AG04450 (cell line): Measurements from ENCODE around the gene TRIM42. TPM values are rescaled to one million over a fixed set of nuclear protein-coding genes. Genes with fewer than 3 reads are reported as not detected.

ENCODE experiments used
- CTCF ChIA-PET: fragments of 300-600, 350-600 bp; formaldehyde crosslinking; extraction: SDS; loops from one replicate; lab custom pipeline; 2022; ENCODE audit warnings: antibody characterized with exemption, inconsistent platforms; lab: Charles Lee
- POLR2A ChIA-PET: fragments of 350-600 bp; formaldehyde crosslinking; extraction: SDS; loops from one replicate; lab custom pipeline; 2021; ENCODE audit warnings: antibody characterized with exemption, inconsistent platforms; lab: Yijun Ruan, JAX
- DNase-seq: peaks from one replicate; pipeline ENCODE4 v3.0.0-alpha.2; 2011; ENCODE audit warnings: low read depth, low spot score
- H3K27ac ChIP-seq: one replicate; pipeline ENCODE4 v1.5.1; 2012; ENCODE audit warnings: low read depth, low read length, control low read depth
- H3K27me3 ChIP-seq: one replicate; pipeline ENCODE4 v1.6.0; 2012; ENCODE audit warnings: low read length; ENCODE audit not compliant: control insufficient read depth, insufficient read depth
- H3K4me3 ChIP-seq: 2 replicates; pipeline ENCODE4 v1.5.1; 2011; ENCODE audit warnings: mild to moderate bottlenecking, low read depth, low read length, control low read depth
- H3K9me3 ChIP-seq: 2 replicates; pipeline ENCODE4 v1.5.1; 2012; ENCODE audit warnings: low read length; ENCODE audit not compliant: control insufficient read depth, insufficient read depth
- CTCF ChIP-seq: IDR thresholded peaks from 2 replicates; pipeline ENCODE4 v1.5.1; 2011; ENCODE audit warnings: low read depth, low read length, control low read depth, inconsistent platforms
- polyA plus RNA-seq: library from polyadenylated mRNA; depleted of rRNA; stranded (reverse); fragments of >200 nt; gene quantifications from 2 replicates; pipeline ENCODE4 v1.2.3, GENCODE V29; 2011

Gene TRIM42
- polyA plus RNA-seq, 1 experiment: not detected

GRCh38 chr3:140682586-140682985 lies 4.7 kb downstream of the TRIM42 start:
- TF ChIP-seq CTCF: no peak
- DNase-seq: no peak
- no peak overlapping the region for H3K27ac ChIP-seq
- CTCF ChIA-PET: no interaction called here
- H3K9me3 ChIP-seq: peaks cover 11% of the 10 kb centered on the region
- POLR2A ChIA-PET: no interaction called here
- H3K4me3 ChIP-seq: no peak overlapping the region
- no peaks in the 10 kb centered on the region for H3K27me3 ChIP-seq

DNA sequence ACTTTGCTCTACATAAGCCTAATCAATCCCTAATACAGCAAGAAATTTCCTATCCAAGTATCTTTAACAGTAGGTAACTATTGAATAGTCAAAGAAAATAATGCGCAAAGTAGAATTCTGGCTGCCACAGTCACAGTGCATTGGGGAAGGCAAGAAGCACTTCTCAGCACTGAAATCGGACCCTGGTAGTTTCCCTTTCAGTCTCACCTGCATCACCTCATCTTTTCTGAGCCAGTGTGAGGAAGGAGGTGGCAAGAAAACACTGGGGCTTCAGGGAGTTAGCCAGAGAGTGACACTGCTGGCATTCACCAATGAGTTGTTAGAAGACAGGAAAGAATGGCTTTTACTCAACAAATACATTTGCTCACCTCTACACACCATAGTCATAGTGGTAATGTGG lies 8.3 kb downstream of the TRIM42 start:
- Histone ChIP-seq H3K27me3 (no peaks in the 10 kb centered on the region), H3K9me3 (peaks cover 9% of the 10 kb centered on the region), H3K4me3 (no peak overlapping the region), H3K27ac (no peak overlapping the region)
- POLR2A ChIA-PET: no interaction called here
- DNase-seq: no peak
- CTCF ChIA-PET: no interaction called here
- no peak for TF ChIP-seq CTCF

DNA sequence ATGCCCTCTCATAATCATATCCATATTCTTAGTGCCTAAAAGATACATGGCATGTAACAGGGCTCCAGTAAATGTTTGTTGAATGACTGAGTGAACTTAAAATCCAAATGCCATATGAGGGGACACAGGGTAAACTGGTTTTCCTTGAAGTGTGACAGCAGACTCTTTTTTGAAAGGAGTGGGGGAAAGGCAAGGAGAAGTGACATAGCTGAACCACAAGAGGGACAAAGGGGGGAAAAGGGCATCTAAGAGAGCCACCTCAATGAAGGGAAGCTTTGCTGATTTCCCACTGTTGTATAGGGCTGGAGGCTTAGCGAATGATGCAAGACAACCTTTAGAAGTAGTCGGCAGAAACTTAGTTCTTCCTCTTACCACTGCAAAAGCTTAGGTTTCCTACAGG lies 9.1 kb downstream of the TRIM42 start:
- Histone ChIP-seq H3K27ac (no peak overlapping the region), H3K9me3 (peaks cover 9% of the 10 kb centered on the region), H3K27me3 (no peaks in the 10 kb centered on the region), H3K4me3 (no peak overlapping the region)
- CTCF ChIA-PET: no interaction called here
- TF ChIP-seq CTCF: no peak
- POLR2A ChIA-PET: no interaction called here
- no peak for DNase-seq

GRCh38 chr3:140695361-140696061 lies 17.6 kb downstream of the TRIM42 start:
- Histone ChIP-seq H3K27ac (no peak overlapping the region), H3K27me3 (no peaks in the 10 kb centered on the region), H3K9me3 (no peaks in the 10 kb centered on the region), H3K4me3 (no peak overlapping the region)
- POLR2A ChIA-PET: no interaction called here
- no peak for DNase-seq
- CTCF ChIA-PET: no interaction called here
- no peak for TF ChIP-seq CTCF

GRCh38 chr3:140699516-140700231 lies 21.8 kb downstream of the TRIM42 start:
- no peaks in the 10 kb centered on the region for H3K9me3 ChIP-seq
- ChIA-PET CTCF (no interaction called here), POLR2A (no interaction called here)
- DNase-seq: no peak
- H3K27ac ChIP-seq: no peak overlapping the region
- TF ChIP-seq CTCF: no peak
- H3K27me3 ChIP-seq: no peaks in the 10 kb centered on the region
- H3K4me3 ChIP-seq: no peak overlapping the region
